ENCODE measurements around the gene KLRK1.
"Not testable (repeated sequence)": the region's sequence is repeated elsewhere in the genome, so short reads cannot be mapped to it uniquely, and the experiment has no call there.

Gene KLRK1

GRCh38 chr12:10361622-10362021, 28.2 kb downstream of the KLRK1 start:
- no peak for DNase-seq

GRCh38 chr12:10361084-10361483, 28.8 kb downstream of the KLRK1 start:
- no peak for DNase-seq

- DNase-seq: no peak
Measured at GRCh38 chr12:10358969-10359368, 30.9 kb downstream of the KLRK1 start.

GRCh38 chr12:10358131-10358530, 31.7 kb downstream of the KLRK1 start:
- DNase-seq: no peak

- no peak for DNase-seq
Measured at GRCh38 chr12:10354502-10354901, 35.3 kb downstream of the KLRK1 start.

GRCh38 chr12:10354071-10354470, 35.8 kb downstream of the KLRK1 start:
- no peak for DNase-seq

GRCh38 chr12:10351457-10351856, 38.4 kb downstream of the KLRK1 start:
- DNase-seq: not testable (repeated sequence)

- no peak for DNase-seq
Measured at GRCh38 chr12:10341892-10342509, 47.8 kb downstream of the KLRK1 start.

- not testable (repeated sequence) for DNase-seq
Measured at GRCh38 chr12:10340946-10341345, 48.9 kb downstream of the KLRK1 start.

- no peak for DNase-seq
Measured at GRCh38 chr12:10339053-10339840, 50.6 kb downstream of the KLRK1 start.

GRCh38 chr12:10338470-10338869, 51.4 kb downstream of the KLRK1 start:
- not testable (repeated sequence) for DNase-seq

GRCh38 chr12:10336196-10336595, 53.6 kb downstream of the KLRK1 start:
- not testable (repeated sequence) for DNase-seq

GRCh38 chr12:10331642-10332239, 58.1 kb downstream of the KLRK1 start:
- no peak for DNase-seq

- not testable (repeated sequence) for DNase-seq
Measured at GRCh38 chr12:10328691-10329090, 61.1 kb downstream of the KLRK1 start.

All from cerebellar nuclear complex (tissue), 1 donor.